Measurements from ENCODE around the gene RTP1.

DNA sequence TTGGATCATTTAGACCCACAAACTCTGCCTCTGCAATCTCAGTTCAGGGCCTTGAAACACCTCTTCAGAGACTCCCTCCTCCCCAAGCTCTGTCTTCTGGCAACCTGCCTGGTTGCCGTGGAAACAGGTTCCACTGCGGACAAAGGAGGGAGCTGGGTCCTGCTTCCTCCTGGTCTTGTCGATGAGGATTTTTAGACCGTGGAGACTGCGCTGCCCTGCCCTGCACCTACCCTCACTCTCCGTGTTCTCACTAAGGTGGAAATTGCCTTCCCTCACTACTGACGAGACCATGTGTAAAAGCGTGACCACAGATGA lies at the start of gene RTP1:
- TF ChIP-seq, protein P1, sequence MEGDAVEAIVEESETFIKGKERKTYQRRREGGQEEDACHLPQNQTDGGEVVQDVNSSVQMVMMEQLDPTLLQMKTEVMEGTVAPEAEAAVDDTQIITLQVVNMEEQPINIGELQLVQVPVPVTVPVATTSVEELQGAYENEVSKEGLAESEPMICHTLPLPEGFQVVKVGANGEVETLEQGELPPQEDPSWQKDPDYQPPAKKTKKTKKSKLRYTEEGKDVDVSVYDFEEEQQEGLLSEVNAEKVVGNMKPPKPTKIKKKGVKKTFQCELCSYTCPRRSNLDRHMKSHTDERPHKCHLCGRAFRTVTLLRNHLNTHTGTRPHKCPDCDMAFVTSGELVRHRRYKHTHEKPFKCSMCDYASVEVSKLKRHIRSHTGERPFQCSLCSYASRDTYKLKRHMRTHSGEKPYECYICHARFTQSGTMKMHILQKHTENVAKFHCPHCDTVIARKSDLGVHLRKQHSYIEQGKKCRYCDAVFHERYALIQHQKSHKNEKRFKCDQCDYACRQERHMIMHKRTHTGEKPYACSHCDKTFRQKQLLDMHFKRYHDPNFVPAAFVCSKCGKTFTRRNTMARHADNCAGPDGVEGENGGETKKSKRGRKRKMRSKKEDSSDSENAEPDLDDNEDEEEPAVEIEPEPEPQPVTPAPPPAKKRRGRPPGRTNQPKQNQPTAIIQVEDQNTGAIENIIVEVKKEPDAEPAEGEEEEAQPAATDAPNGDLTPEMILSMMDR (IDR thresholded peaks at IDR 0.05 in 8 of 11, conservative IDR thresholded peaks at IDR 0.05 in 3 of 11), result no peak
- TF ChIP-seq POLR2A (IDR thresholded peaks at IDR 0.05), result no peak

Measured in spleen (tissue), 7 donors.